NCI-H460 (cell line): ENCODE measurements around the gene NFX1. TPM values are rescaled to one million over a fixed set of nuclear protein-coding genes. Genes with fewer than 3 reads are reported as not detected.

Source experiments
- DNase-seq: peaks from one replicate; pipeline ENCODE4 v3.0.0-alpha.2; 2016; ENCODE audit warnings: low read depth; ENCODE audit errors: extremely low read depth
- small RNA-seq, 2 experiments: library from RNA; depleted of rRNA; stranded (forward); fragments of <200 nt; gene quantifications; one replicate each; pipeline ENCODE3, GENCODE V24; 2014
- total RNA-seq: library from RNA; depleted of rRNA; stranded (reverse); fragments of >200 nt; shearing (Covaris generic); gene quantifications from 2 replicates; pipeline ENCODE4 v1.2.3, GENCODE V29; 2014; rRNA removed

NFX1 gene
- total RNA-seq, 1 experiment from 2014 or later: 21.0 TPM

DNA sequence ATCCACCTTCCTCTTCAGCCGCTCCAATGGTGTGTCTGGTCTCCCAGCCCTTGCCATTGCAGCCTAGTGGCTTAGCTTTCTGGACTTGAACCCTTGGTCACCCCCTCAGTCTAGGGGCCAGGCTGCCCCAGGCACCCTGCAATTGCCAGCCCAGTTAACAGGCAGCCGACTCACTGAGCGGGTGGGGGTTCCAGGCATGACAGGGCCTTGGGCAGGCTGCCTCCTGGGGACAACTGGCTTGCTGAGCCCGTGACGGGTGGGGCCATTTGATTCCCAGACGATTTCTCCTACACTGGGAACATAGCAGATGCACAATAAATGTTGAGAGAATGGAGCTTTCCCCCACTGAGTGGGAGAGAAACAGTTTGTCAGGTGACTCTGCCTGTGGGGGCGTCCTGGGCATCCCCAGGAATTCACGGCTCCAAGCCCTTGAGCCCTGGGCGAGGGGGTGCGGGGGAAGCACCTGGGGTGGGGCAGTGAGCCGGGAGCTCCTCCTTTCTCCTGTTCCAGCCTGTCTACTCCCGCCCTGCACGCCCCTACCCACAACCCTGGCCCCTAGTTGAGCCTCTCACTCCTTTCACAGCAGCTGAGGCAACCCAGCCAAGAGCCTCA lies 124.7 kb downstream of the NFX1 start:
- DNase-seq: no peak

DNA sequence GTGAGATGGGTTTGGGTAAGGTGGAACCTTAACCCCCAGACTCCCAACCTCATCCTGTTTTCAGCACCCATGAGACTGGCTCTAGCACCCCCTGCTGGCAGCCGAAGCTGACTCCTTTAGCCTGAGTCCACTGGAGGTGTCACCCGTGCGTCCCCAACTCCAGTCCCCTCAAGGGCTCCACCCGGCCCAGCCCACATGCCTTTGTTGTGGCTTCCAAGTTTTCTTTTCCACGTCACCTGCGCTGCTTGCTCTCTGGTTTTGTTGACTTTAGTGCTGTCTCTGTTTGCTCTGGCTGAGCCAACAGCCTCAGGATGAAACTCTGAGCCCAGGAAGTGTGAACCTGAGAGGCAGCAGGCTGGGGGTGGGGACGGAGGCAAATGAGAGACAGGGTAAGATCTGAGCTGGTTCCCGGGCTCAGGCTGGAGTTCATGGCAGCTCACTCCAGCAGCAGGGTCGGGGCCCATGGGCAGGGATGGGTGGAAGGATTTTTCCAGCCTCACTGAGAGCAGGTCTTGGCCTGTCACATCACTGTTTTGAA lies 125.3 kb downstream of the NFX1 start:
- DNase-seq: peak; percentile 45

DNA sequence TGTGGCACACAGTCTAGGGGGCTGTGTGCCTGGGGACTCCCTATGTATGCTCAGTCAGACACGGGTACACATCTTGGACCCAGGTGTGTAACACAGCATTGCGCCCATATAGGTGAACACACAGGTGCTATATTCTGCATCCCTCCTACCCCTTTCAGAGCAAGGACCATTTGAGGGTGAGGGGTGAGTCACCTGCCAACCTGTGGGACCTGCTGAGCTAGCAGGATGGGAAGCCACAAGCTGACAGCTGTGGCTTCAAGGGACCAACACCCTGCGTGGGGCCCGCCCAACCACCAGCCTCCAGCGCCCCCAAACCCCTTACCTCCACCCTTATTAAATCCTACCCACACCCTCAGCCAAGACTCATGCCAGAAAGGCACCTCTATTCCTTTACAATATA lies 126.7 kb downstream of the NFX1 start:
- no peak for DNase-seq

DNA sequence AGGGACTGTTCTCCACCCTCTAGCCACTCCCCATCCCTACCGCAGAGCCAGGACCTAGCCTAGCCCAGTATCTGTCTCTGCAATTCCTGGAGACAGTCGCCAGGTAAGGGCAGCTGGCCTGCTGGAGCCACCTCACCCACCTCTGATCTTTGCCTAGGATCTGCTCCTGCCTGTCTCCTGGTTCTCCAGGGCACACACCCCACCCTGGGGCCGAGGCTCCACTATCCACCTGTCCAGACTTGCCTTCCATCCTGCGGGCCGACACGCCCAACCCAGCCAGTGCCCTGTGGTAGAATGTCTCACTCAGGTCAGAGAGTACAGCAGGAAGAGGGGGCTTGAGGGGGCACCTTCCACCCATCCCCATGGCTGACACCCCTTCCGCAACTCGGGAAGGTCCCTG lies 127.8 kb downstream of the NFX1 start:
- DNase-seq: no peak

DNA sequence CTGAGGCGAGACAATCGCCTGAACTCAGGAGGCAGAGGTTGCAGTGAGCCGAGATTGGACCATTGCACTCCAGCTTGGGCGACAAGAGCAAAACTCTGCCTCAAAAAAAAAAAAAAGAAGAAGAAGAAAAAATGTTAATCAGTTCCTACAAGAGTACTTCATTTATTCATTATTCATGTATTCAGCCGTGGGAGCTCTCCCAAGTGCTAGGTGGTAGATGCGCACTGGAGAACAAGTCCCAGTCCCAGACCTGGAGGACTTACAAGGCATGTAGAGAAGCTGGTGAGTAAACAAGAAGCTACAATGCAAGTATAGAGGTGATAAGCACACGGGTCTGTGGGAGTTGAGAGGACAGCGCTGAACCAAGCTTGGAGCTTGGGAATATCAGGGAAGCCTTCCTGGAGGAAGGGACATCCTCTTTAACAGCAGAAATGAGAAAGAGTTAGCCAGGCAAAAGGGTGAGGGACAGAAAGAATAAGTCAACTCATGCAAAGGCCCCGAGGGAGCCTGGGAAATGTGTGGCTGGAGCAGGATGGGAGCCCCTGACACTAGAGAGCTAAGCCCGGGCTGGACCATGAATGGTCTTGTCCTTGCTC lies 129.5 kb downstream of the NFX1 start:
- no peak for DNase-seq

Small RNA genes lying within 50 kb of the gene (small RNA-seq; reads per million reads assigned to genes)
- 0 reads per million in 2 experiments for gene RF00019

Other genes starting within 250 kb of the NFX1 start
- 18.2 and 20.2 TPM in 2 replicates for gene SMU1, start 213.8 kb upstream of the NFX1 start, total RNA-seq
- gene B4GALT1, start 123.2 kb upstream of the NFX1 start, total RNA-seq: 52.5 and 60.0 TPM in 2 replicates
- gene SPINK4, start 50.3 kb upstream of the NFX1 start, total RNA-seq: not detected in 2 replicates
- gene BAG1, start 25.8 kb upstream of the NFX1 start, total RNA-seq: 33.3 and 34.9 TPM in 2 replicates
- 93.7 and 94.5 TPM in 2 replicates for gene CHMP5, start 25.5 kb upstream of the NFX1 start, total RNA-seq
- not detected in 2 replicates for gene AQP7, start 112.1 kb downstream of the NFX1 start, total RNA-seq
- 2.6 and 4.6 TPM in 2 replicates for gene AQP3, start 157.1 kb downstream of the NFX1 start, total RNA-seq
- gene NOL6, start 183.4 kb downstream of the NFX1 start, total RNA-seq: 21.1 and 23.7 TPM in 2 replicates
- 4.8 and 7.9 TPM in 2 replicates for gene ANKRD18B, start 233.7 kb downstream of the NFX1 start, total RNA-seq